ENCODE measurements around the gene NEDD4. TPM values are rescaled to one million over a fixed set of nuclear protein-coding genes. Genes with fewer than 3 reads are reported as not detected.

NEDD4 gene
- polyA plus RNA-seq, 1 of the 3 experiments (the other 2 are of a cell fraction), result 12.9 TPM

GRCh38 chr15:56036546-56037067 lies 43.2 kb upstream of the NEDD4 start:
- Histone ChIP-seq H3K4me3 (ENCODE audit: low read depth in 2 of 2, low read length in 1 of 2) (no peak overlapping the region), H3K27me3 (ENCODE audit: insufficient read depth) (no peaks in the 10 kb centered on the region), H3K9ac (no peak overlapping the region), H3K9me3 (no peaks in the 10 kb centered on the region), H3K4me2 (no peak overlapping the region), H4K20me1 (ENCODE audit: insufficient read depth) (no peaks in the 10 kb centered on the region), H3K27ac (ENCODE audit: low read depth in 2 of 2, low read length in 1 of 2) (no peak overlapping the region), H3F3A (replicated peaks; ENCODE audit: insufficient read depth) (peaks cover 22% of the 10 kb centered on the region), H3K9me2 (no peaks in the 10 kb centered on the region), H3K79me2 (ENCODE audit: insufficient read depth) (no peaks in the 10 kb centered on the region), H3K4me1 (ENCODE audit: control insufficient read depth in 1 of 2, insufficient read depth in 2 of 2, low read depth in 1 of 2, low read length in 1 of 2) (peaks cover 0 to 14% of the 10 kb centered on the region in 2 experiments; a peak in 3 of 4 replicates), H3K36me3 (replicated peaks in 1 of 2; ENCODE audit: control insufficient read depth in 1 of 2, insufficient read depth in 2 of 2, low read length in 1 of 2) (no peaks in the 10 kb centered on the region), H2AFZ (ENCODE audit: low read depth) (no peak overlapping the region)
- DNase-seq, result no peak
- TF ChIP-seq POLR2AphosphoS5 (IDR thresholded peaks at IDR 0.05; ENCODE audit: low read depth, low read length) (no peak), RFX5 (IDR thresholded peaks at IDR 0.05; ENCODE audit: low read length) (no peak), USF2 (IDR thresholded peaks at IDR 0.05; ENCODE audit: borderline replicate concordance, low read depth, low read length) (no peak), SIN3A (IDR thresholded peaks at IDR 0.05; ENCODE audit: borderline replicate concordance, low read depth, low read length) (no peak), ELF1 (IDR thresholded peaks at IDR 0.05) (no peak), FOXJ3 (CRISPR knock-in tag; IDR thresholded peaks at IDR 0.05) (no peak), SMC3 (IDR thresholded peaks at IDR 0.05; ENCODE audit: low read depth, low read length) (no peak)
- TF ChIP-seq, protein P1, sequence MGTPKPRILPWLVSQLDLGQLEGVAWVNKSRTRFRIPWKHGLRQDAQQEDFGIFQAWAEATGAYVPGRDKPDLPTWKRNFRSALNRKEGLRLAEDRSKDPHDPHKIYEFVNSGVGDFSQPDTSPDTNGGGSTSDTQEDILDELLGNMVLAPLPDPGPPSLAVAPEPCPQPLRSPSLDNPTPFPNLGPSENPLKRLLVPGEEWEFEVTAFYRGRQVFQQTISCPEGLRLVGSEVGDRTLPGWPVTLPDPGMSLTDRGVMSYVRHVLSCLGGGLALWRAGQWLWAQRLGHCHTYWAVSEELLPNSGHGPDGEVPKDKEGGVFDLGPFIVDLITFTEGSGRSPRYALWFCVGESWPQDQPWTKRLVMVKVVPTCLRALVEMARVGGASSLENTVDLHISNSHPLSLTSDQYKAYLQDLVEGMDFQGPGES (IDR thresholded peaks at IDR 0.05; ENCODE audit: low read depth, low read length), result no peak
- WGBS (ENCODE audit: low lambda C conversion rate), result 87% methylated on average over 3 of the region's 5 CpGs
- ChIA-PET CTCF (interaction anchor here (0.9 kb wide), 1 partner anchor 38 kb away, joined by 3 read pairs; no protein-coding TSS in a partner anchor), POLR2A (no interaction called here)

DNA sequence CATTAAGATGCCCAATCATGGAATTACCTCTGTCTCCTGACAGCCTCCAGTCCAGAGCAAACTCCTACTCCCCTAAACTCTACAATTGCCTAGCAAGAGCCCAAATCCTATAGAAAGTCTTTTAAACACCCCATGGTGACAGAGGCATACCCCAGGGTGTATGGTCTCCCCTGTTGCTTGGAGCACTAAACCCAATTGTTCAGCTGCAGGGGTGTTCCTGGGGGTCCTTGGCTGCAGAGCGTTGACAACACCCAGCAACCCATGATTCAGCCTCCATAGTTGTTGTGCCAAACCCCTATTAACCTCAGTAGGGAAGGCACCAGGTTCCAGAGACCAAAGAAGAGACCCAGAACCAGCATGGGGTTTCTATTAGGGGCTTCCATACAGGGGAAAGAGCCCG lies 41.8 kb upstream of the NEDD4 start:
- WGBS (ENCODE audit: low lambda C conversion rate), result 82% methylated on average over 2 of the region's 2 CpGs
- Histone ChIP-seq H3K36me3 (replicated peaks in 1 of 2; ENCODE audit: control insufficient read depth in 1 of 2, insufficient read depth in 2 of 2, low read length in 1 of 2) (no peaks in the 10 kb centered on the region), H3K79me2 (ENCODE audit: insufficient read depth) (no peaks in the 10 kb centered on the region), H3K27me3 (ENCODE audit: insufficient read depth) (no peaks in the 10 kb centered on the region), H3K9me3 (no peaks in the 10 kb centered on the region), H3K27ac (ENCODE audit: low read depth in 2 of 2, low read length in 1 of 2) (no peak overlapping the region), H3K9me2 (no peaks in the 10 kb centered on the region), H3K9ac (no peak overlapping the region), H3K4me2 (no peak overlapping the region), H4K20me1 (ENCODE audit: insufficient read depth) (no peaks in the 10 kb centered on the region), H3K4me1 (ENCODE audit: control insufficient read depth in 1 of 2, insufficient read depth in 2 of 2, low read depth in 1 of 2, low read length in 1 of 2) (peaks cover 0 to 7% of the 10 kb centered on the region in 2 experiments; a peak in 2 of 4 replicates), H2AFZ (ENCODE audit: low read depth) (no peak overlapping the region), H3K4me3 (ENCODE audit: low read depth in 2 of 2, low read length in 1 of 2) (no peak overlapping the region), H3F3A (replicated peaks; ENCODE audit: insufficient read depth) (peaks cover 16% of the 10 kb centered on the region)
- CTCF ChIA-PET, result interaction anchor here (0.8 kb wide), 1 partner anchor 18 kb away, joined by 3 read pairs; no protein-coding TSS in a partner anchor
- TF ChIP-seq YY1 (IDR thresholded peaks at IDR 0.05; ENCODE audit: low read depth), result no peak
- TF ChIP-seq SMC3 (IDR thresholded peaks at IDR 0.05; ENCODE audit: low read depth, low read length), result no peak
- TF ChIP-seq CHD2 (IDR thresholded peaks at IDR 0.05; ENCODE audit: low read length, partially characterized antibody), result no peak
- TF ChIP-seq RCOR1 (IDR thresholded peaks at IDR 0.05; ENCODE audit: low read length), result no peak
- DNase-seq, result no peak
- POLR2A ChIA-PET, result no interaction called here
